Right lobe of liver (tissue), 4 donors: Measurements from ENCODE around the gene GALR1.

ENCODE experiments used
- POLR2A ChIP-seq: fragments of 450-650 bp; IDR thresholded peaks from one replicate; pipeline ENCODE4 v1.6.1; 2017; ENCODE audit warnings: antibody characterized with exemption, mild to moderate bottlenecking
- TF ChIP-seq, protein P1 (sequence below), 4 donors: fragments of 200-600 bp in 3 of 4; fragments of 450-650 bp in 1 of 4; IDR thresholded peaks; one replicate each; pipeline versions ENCODE4 v1.5.1 to v1.8.0; 2016 to 2022; ENCODE audit warnings: antibody characterized with exemption in 4 of 4, mild to moderate bottlenecking in 2 of 4
- donor health status: DM: no; HTN: no; CAD: no.
- donor health status: DM: no; HTN: no; CAD: no.
- donor health status: DM: no; HTN: yes; CAD: no.

DNA sequence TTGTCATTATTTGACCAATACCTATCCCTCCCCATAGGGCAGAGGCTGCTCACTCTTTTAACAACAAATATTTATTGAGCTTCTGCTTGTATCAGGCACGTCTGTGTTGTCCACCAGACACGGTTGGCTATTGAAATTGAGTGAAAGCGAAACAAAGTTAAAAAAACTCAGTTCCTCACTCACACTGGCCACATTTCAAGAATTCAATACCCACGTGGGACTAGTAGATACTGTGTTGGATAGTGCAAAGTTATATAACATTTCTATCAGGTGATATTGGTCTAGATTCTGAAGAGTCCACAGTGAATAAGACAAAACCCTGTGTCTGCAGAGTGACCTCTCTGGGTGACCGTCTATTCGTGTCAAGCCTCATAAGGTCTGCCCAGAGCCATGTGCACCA, 43.9 kb upstream of the GALR1 start:
- TF ChIP-seq POLR2A = no peak
- TF ChIP-seq, protein P1, sequence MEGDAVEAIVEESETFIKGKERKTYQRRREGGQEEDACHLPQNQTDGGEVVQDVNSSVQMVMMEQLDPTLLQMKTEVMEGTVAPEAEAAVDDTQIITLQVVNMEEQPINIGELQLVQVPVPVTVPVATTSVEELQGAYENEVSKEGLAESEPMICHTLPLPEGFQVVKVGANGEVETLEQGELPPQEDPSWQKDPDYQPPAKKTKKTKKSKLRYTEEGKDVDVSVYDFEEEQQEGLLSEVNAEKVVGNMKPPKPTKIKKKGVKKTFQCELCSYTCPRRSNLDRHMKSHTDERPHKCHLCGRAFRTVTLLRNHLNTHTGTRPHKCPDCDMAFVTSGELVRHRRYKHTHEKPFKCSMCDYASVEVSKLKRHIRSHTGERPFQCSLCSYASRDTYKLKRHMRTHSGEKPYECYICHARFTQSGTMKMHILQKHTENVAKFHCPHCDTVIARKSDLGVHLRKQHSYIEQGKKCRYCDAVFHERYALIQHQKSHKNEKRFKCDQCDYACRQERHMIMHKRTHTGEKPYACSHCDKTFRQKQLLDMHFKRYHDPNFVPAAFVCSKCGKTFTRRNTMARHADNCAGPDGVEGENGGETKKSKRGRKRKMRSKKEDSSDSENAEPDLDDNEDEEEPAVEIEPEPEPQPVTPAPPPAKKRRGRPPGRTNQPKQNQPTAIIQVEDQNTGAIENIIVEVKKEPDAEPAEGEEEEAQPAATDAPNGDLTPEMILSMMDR (IDR thresholded peaks at IDR 0.05) = no peak
